HCT116 (cell line): ENCODE data around the gene LNP1.

Experiments
- CTCF ChIP-seq, 3 experiments: fragments of 200-600 bp in 1 of 3; sonication (generic) in 1 of 3; IDR thresholded peaks in 2 of 3; conservative IDR thresholded peaks in 1 of 3; 2 replicates each; pipeline ENCODE4 v1.5.1; 2012 to 2017; ENCODE audit warnings: low read depth in 2 of 3, low read length in 2 of 3, antibody characterized with exemption in 1 of 3, borderline replicate concordance in 1 of 3, control low read depth in 1 of 3, mild to moderate bottlenecking in 1 of 3, mixed read lengths in 1 of 3, mixed run types in 1 of 3, moderate library complexity in 1 of 3; ENCODE audit not compliant: insufficient read depth in 1 of 3
- EZH2 ChIP-seq: fragments of 200-600 bp; sonication (generic); IDR thresholded peaks from 2 replicates; pipeline ENCODE4 v1.6.1; 2017; ENCODE audit warnings: antibody characterized with exemption, mixed run types
- EZH2phosphoT487 ChIP-seq: fragments of 200-600 bp; IDR thresholded peaks from 2 replicates; pipeline ENCODE4 v1.6.1; 2018; ENCODE audit warnings: antibody characterized with exemption, borderline replicate concordance
- RAD21 ChIP-seq: IDR thresholded peaks from 2 replicates; pipeline ENCODE4 v1.6.1; 2012; ENCODE audit warnings: low read depth, mild to moderate bottlenecking
- ZFX ChIP-seq: fragments of 450-650 bp; IDR thresholded peaks from 2 replicates; pipeline ENCODE4 v1.6.1; 2017

- TF ChIP-seq CTCF (IDR thresholded peaks at IDR 0.05 in 2 of 3, conservative IDR thresholded peaks at IDR 0.05 in 1 of 3; ENCODE audit: borderline replicate concordance in 1 of 3, insufficient read depth in 1 of 3, low read depth in 2 of 3, low read length in 2 of 3) (no peak), EZH2 (no peak), ZFX (no peak), EZH2phosphoT487 (no peak), RAD21 (no peak)
Observed at GRCh38 chr3:100457811-100458210, 56.5 kb downstream of the LNP1 start.
